MG63 (cell line): ENCODE data around the gene OR8D1. TPM values are rescaled to one million over a fixed set of nuclear protein-coding genes. Genes with fewer than 3 reads are reported as not detected.

ENCODE experiments used
- DNase-seq: peaks from one replicate; pipeline ENCODE4 v3.0.0-alpha.2; 2020
- H3K27me3 ChIP-seq: fragments of 250-450 bp; sonication (Bioruptor Pico); 2 replicates; pipeline ENCODE4 v1.5.1; 2020; ENCODE audit warnings: mild to moderate bottlenecking, moderate library complexity
- H3K36me3 ChIP-seq: fragments of 250-450 bp; sonication (Bioruptor Pico); 2 replicates; pipeline ENCODE4 v1.5.1; 2020; ENCODE audit warnings: mild to moderate bottlenecking, moderate library complexity
- H3K4me3 ChIP-seq: fragments of 250-450 bp; sonication (Bioruptor Pico); 2 replicates; pipeline ENCODE4 v1.5.1; 2020; ENCODE audit warnings: mild to moderate bottlenecking, moderate library complexity
- H3K9me3 ChIP-seq: fragments of 250-450 bp; sonication (Bioruptor Pico); 2 replicates; pipeline ENCODE4 v1.5.1; 2020; ENCODE audit warnings: mild to moderate bottlenecking, moderate library complexity
- total RNA-seq: library from RNA; depleted of rRNA; stranded (reverse); fragments of >200 nt; shearing (Covaris generic); gene quantifications from 2 replicates; pipeline ENCODE4 v1.2.3, GENCODE V29; 2014; ENCODE audit warnings: low replicate concordance; rRNA removed

Gene OR8D1
- total RNA-seq, result not detected in 2 replicates

DNA sequence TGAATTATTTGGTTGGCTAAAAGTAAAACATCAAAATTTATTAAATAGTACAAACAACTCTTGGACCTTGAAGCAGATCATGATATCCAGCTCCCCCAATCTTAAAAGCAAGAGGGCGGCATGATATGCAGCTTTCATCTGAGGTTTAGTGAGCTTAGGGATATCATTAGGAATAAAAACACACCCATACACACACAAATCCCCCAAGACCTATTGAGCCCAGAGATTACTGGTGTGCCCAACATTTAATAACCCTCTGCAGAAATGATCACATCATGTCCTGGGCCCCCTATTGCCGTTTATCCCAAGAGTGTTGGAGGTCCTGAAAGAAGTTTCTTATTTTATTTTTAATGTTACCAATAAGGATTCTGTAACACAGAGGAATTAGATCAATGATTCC is at the start of gene OR8D1:
Gene OR8D1 (minus strand): TSS at position 101 of the 400 bp plus-strand sequence. CDS start 3,183 bp downstream, outside the sequence.
- no peaks in the 10 kb centered on the region for H3K27me3 ChIP-seq
- H3K4me3 ChIP-seq, result no peak within 1 kb of the TSS
- no peaks in the 10 kb centered on the region for H3K36me3 ChIP-seq
- H3K9me3 ChIP-seq, result no peaks in the 10 kb centered on the region
- DNase-seq, result no peak

DNA sequence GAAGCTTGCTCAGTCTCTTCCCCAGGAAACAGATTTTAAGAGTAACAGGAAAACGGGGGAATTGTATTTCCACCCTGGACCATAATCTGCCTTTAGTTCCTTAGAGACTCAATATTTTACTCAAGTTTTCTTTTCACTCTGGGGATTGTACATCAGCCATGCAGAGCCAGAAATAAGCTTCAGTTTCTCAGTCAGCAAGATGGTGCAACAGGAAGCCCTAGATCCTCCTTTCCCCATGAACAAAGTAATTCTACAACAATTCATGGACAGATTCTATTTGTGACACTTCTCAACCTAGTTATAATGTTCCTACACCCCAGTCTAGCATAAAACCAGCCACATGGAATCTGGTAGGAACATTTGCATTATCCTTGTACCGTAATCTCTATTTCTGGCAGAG is 45.8 kb upstream of the OR8D1 start:
- peaks cover 10% of the 10 kb centered on the region; the same call in 1 of the 2 replicates for H3K27me3 ChIP-seq
- no peak overlapping the region for H3K4me3 ChIP-seq
- H3K36me3 ChIP-seq, result no peaks in the 10 kb centered on the region
- no peak for DNase-seq
- no peaks in the 10 kb centered on the region for H3K9me3 ChIP-seq

DNA sequence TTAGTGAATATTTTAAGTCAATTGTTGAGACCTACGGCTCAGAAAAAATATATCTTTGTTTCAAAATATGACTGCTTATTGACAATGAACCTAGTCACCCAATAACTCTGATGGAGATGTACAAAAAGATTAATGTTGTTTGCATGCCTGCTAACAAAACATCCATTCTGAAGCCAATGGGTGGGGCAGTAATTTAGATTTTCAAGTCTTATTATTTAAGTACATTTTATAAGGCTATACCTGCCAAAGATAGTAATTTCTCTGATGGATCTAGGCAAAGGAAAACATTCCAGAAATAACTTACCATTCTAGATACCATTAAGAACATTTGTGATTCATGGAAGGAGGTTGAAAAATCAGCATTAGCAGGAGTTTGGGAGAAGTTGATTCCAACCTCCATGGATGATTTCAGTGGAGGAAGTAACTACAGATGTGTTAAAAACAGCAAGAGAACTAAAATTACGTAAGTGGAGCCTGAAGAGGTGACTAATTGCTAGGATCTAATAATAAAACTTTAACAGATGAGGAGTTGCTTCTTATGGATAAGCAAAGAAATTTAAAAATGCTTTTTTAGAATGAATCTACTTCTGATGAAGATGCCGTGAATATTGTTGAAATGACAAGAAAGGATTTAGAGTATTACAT is 32.7 kb upstream of the OR8D1 start:
- Histone ChIP-seq H3K9me3 (no peaks in the 10 kb centered on the region), H3K27me3 (peaks cover 7% of the 10 kb centered on the region; the same call in 1 of the 2 replicates), H3K36me3 (no peaks in the 10 kb centered on the region), H3K4me3 (no peak overlapping the region)
- no peak for DNase-seq

DNA sequence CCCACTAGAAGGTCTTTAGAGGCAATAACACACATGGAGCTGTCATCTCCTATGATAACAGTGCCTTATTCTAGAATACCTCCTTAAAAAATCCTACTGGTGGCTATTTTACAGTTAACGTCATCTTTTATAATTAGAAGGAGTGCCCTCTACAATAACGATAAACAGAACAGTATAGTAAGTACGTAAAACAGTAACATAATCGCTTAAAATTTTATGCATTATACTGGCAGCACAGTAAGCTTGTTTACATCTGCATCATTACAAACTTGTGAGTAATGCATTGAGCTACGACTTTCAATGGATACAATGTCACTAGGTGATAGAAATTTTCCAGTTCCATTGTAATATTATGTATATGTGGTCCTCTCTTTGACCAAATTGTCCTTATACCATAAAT is 30.6 kb upstream of the OR8D1 start:
- no peaks in the 10 kb centered on the region for H3K9me3 ChIP-seq
- no peaks in the 10 kb centered on the region for H3K36me3 ChIP-seq
- no peak for DNase-seq
- 0 out of 2 replicates have a peak, but pooled peaks cover 3% of the 10 kb centered on the region for H3K27me3 ChIP-seq
- no peak overlapping the region for H3K4me3 ChIP-seq

DNA sequence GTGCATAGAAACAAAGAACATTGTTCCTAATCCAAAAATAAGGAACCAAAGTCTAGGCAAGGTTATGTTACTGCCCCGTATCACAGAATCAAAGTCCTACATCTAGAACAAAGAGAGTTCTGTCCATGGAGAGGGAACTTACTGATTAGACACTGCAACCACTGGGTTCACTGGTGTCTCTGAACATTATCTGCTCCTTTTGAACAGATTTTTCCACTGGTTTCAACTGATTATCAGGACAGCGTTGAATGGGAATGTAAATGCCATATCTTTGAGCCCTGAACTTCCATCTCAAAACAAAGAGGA is 26.3 kb upstream of the OR8D1 start:
- no peak overlapping the region for H3K4me3 ChIP-seq
- no peak for DNase-seq
- no peaks in the 10 kb centered on the region for H3K36me3 ChIP-seq
- no peaks in the 10 kb centered on the region for H3K27me3 ChIP-seq
- 0 out of 2 replicates have a peak, but pooled peaks cover 2% of the 10 kb centered on the region for H3K9me3 ChIP-seq

DNA sequence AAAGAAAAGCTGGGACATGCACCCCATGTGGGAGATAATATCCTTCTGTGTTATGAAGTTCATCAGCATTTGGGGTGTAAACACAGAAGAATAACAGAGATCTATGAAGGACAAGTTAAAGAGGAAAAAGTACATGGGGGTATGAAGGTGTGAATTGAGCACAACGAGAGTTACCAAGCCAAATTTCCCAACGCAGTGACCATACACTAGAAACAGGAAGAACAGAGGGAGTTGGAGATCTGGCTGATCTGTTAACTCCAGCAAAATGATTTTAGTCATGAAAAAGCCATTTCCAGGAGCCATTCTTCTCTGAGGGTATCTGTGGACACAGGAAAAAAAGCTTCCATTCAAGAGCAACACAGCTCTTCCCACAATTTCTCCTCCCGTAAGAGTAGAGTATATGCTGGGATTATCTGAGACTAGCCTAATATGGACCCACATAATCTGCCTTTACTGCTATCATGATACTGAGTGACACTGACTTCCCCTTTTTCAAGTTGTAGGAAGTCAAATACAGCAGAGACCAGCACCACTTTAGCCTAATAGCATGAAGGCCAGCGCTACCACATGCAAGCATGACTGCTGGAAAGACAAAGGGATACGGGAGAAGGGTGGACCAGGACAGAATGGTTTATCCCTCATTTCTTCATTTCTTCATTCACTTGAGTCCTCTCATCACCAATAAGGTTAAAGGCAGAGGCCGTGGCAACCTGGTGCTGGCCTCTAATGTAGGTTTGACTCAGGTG is 25.8 kb upstream of the OR8D1 start:
- H3K4me3 ChIP-seq, result no peak overlapping the region
- DNase-seq, result no peak
- H3K27me3 ChIP-seq, result peaks cover 3% of the 10 kb centered on the region
- 0 out of 2 replicates have a peak, but pooled peaks cover 2% of the 10 kb centered on the region for H3K9me3 ChIP-seq
- H3K36me3 ChIP-seq, result no peaks in the 10 kb centered on the region

DNA sequence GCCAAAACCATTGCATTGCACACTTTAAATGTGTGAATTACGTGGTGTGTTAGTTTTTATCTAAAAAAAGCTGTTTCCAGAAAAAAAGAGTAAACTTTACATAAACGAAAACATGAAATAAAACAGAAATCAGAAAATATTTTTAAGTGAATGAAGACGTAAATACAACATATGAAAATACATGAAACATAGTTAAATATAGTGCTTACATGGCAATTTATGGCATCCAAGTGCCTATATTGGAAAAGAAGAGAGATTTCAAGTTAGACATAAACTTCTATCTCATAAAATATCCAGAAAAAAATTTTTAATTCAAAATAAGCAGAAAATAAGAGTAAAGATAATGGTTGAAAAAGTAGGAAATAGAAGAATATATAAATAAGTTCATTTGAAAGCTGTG is 18.1 kb upstream of the OR8D1 start:
- 0 out of 2 replicates have a peak, but pooled peaks cover 2% of the 10 kb centered on the region for H3K9me3 ChIP-seq
- H3K27me3 ChIP-seq, result peaks cover 6% of the 10 kb centered on the region
- H3K36me3 ChIP-seq, result no peaks in the 10 kb centered on the region
- no peak overlapping the region for H3K4me3 ChIP-seq
- no peak for DNase-seq

DNA sequence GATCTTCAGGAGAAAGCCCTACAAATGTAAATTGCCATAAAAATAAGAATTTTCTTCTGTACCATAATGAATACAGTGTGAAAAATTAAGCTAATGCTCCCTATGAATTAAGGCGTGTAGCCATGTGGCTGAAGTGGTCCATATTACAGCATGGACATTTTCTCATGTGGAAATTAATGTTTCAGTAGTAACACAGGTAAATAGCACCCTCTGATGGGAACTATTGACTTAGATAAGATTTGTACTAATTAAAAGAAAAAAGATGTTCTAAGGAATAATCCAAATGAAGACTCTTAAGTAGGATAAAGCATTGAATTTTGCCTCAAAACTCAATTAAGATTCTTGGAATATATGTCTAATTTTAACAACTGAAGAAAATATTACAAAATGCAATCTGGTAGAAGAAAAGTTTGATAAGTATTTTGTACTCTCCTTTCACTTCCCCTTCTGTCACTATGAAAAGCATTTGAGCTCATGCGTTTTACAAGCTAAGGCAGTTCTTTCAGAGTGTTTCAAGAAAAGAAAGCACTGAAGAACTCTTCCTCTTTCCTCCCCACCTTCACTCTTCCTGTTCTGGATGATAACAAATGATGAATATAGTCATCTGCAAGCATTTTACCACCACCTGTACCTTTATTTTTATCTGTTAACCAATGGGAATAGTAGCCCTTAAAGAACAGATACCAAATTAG is 16.2 kb upstream of the OR8D1 start:
- DNase-seq, result no peak

DNA sequence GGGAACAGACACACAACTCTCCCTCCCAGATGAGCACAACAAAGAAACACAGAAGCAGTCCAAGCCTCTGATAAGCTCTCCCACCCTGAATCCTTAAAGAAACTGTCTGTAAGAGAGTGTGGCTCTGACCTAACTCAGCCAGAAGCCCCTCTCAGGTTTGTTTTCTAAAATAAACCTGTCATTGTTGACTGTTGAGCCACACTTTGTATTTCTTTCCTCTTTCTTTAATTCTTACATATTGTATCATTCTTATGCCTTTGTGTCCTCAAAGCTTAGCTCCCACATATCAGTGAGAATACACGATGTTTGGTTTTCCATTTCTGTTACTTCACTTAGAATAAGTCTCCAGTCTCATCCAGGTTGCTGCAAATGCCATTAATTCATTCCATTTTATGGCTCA is 14.0 kb upstream of the OR8D1 start:
- no peak for DNase-seq
- no peak overlapping the region for H3K4me3 ChIP-seq
- H3K36me3 ChIP-seq, result no peaks in the 10 kb centered on the region
- no peaks in the 10 kb centered on the region for H3K9me3 ChIP-seq
- 0 out of 2 replicates have a peak, but pooled peaks cover 3% of the 10 kb centered on the region for H3K27me3 ChIP-seq

More for the DNA sequence above, 16.2 kb upstream of the OR8D1 start:
- Histone ChIP-seq H3K4me3 (no peak overlapping the region), H3K27me3 (peaks cover 6% of the 10 kb centered on the region), H3K36me3 (no peaks in the 10 kb centered on the region), H3K9me3 (no peaks in the 10 kb centered on the region)

DNA sequence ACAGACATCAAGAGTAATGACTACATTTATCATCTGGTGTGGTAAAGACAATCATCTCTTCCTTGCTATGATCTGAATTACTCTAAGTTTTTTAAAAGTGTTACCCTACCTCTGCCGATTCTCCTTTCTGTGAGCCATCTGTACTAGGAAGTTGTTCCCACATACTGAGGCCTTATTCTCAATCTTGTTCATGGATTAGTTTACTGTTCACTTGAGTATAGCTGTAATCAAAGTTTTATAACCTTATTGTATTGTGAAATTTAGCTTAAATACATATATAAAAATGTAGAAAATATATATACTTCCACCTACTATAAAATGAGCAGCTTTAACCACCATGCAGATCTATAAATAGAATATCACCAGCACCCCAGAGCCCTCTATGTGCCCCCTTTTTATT is 8.6 kb upstream of the OR8D1 start:
- no peaks in the 10 kb centered on the region for H3K36me3 ChIP-seq
- H3K9me3 ChIP-seq, result no peaks in the 10 kb centered on the region
- no peak for DNase-seq
- H3K27me3 ChIP-seq, result no peaks in the 10 kb centered on the region
- no peak overlapping the region for H3K4me3 ChIP-seq

DNA sequence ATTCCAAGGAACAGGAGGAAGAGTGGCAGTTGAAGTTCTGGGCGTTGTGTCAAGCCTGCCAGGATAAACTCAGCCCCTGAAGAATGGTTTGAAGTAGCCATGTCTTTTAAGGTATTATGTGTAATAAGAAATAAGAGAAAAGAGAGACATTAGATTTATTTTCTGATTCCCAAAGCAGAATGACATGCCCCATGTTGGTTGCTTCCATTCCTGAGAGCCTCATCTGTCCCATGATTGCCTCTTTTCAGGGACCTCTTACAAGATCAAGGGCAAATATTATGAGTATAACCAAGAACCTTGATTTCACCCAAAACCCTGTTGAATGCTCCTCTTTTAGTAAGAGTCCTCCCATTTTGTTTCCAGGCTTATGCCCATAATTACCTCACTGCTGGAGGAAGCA is 6.3 kb upstream of the OR8D1 start, which contains the start of gene OR8D2:
Gene OR8D2 (minus strand): TSS at position 101 of the 400 bp plus-strand sequence. CDS start 0 bp downstream, at position 101.
- no peak for DNase-seq

DNA sequence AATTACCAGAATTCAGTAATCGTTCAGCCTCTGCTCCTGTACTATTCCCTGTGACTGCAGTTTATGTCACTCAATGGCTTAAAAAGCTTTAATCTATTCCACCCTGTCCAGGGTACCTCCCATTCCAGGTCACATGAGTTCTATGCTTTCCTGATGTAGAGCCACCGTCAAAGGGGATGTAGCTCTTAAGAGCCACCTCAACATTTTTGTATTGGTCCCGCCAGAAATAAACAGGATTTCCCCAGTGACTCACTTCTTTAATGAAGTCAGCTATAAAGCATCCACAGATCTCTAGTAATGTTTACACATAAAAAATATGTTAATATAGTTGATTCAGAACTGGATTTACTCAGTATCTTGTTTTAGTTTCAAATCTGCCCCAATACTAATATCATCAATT is 1.3 kb upstream of the OR8D1 start:
- no peaks in the 10 kb centered on the region for H3K36me3 ChIP-seq
- peak; percentile 16 for DNase-seq
- no peaks in the 10 kb centered on the region for H3K9me3 ChIP-seq
- no peak overlapping the region for H3K4me3 ChIP-seq
- no peaks in the 10 kb centered on the region for H3K27me3 ChIP-seq

More for the DNA sequence above, 6.3 kb upstream of the OR8D1 start, which contains the start of gene OR8D2:
- H3K4me3 ChIP-seq, result no peak within 1 kb of the TSS
- H3K9me3 ChIP-seq, result no peaks in the 10 kb centered on the region
- no peaks in the 10 kb centered on the region for H3K27me3 ChIP-seq
- H3K36me3 ChIP-seq, result no peaks in the 10 kb centered on the region

DNA sequence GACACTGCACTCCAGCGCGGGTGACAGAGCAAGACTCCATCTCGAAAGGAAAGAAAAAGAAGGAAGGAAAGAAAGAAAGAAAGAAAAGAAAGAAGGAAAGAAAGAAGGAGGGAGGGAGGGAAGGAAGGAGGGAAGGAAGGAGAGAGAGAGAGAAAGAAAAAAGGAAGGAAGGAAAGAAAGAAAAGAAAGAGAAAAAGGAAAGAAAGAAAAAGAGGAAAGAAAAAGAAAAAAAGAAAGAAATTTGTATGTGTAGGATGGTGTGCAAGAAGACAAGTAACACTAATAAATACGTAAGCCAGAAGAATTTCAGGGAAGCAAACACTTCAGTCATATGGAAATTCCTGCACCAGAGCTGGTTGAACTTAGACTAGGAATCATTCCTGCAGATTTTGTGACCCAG is 618 bp downstream of the OR8D1 start:
- Histone ChIP-seq H3K27me3 (no peaks in the 10 kb centered on the region), H3K4me3 (no peak overlapping the region), H3K36me3 (no peaks in the 10 kb centered on the region), H3K9me3 (no peaks in the 10 kb centered on the region)
- no peak for DNase-seq

DNA sequence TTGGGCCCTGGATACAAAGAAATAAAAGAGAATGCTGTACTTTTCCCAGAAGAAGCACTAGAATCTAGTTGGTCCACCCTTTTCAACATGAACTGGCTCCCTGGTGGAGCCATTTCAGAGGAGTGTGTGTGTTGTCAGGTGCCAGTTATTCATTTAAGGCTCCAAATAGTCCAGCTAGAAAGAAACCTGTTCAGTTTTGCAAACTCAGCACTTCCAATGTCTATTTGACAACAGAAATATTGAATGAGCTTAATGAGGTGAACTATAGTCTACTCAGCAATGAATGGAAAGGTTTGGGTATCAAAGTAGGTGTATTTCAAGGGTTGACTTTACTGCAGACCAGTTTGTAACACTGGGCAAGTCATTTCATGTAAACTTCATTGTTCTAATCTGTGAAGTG is 2.1 kb downstream of the OR8D1 start:
- H3K9me3 ChIP-seq, result no peaks in the 10 kb centered on the region
- H3K4me3 ChIP-seq, result no peak overlapping the region
- DNase-seq, result no peak
- no peaks in the 10 kb centered on the region for H3K36me3 ChIP-seq
- H3K27me3 ChIP-seq, result no peaks in the 10 kb centered on the region

DNA sequence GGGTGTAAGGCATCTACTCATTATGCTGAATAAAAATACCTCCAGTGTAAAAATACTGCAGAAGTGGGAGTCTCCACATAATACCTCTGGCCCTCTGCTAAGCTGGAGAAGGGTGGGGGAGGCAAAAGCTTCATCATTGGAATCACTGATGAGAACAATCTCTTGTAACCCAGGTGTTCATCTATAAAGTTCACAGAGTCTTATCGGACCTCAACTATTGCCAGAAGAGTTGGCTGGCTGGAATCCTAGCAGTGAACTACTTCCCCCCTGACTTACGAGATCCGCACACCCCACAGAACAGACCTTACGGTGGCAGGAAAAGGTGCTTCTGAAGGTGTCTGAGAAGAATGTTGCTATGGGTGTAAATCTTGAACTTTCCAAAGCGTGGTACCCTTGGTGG is 2.5 kb downstream of the OR8D1 start:
- H3K9me3 ChIP-seq, result no peaks in the 10 kb centered on the region
- no peak for DNase-seq
- H3K4me3 ChIP-seq, result no peak overlapping the region
- no peaks in the 10 kb centered on the region for H3K36me3 ChIP-seq
- no peaks in the 10 kb centered on the region for H3K27me3 ChIP-seq

DNA sequence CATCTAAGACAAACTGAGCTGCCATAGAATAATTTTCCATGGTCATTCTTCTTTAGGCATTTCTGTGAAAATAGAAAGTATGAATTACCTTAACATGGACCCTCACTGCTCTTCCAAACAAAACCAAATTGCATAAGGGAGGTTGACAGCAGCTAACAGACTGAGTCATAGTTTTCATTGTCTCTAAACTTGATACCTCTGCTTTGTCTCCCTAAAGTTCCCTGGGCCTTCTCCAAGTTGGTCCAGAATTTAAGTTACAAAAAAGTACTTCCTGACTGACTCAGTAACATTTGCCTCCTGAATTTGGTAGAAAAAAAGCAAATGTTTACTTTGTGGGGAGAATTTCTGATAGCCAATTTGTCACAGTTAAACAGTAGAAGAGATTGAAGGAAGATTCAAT is 3.0 kb downstream of the OR8D1 start:
- Histone ChIP-seq H3K36me3 (no peaks in the 10 kb centered on the region), H3K9me3 (no peaks in the 10 kb centered on the region), H3K4me3 (no peak overlapping the region), H3K27me3 (no peaks in the 10 kb centered on the region)
- peak; percentile 15 for DNase-seq

DNA sequence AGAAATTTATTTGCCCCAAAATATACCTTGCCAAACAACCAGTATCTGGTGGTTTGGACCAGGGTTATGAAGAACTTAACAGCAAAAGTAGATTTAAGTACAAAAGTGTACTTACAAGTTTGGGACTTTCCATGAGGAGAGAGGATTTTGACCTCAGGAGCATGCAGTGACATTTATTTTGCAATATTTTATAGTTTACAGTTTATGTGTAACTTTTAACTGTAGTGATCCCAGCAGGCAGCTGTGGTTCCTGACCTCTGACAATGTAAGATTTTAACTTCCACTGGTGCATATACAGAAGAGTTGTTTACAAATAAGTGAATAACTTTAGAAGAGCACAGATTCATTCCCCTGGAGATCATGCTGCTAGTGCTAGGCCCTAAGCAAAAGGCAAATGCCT is 6.7 kb downstream of the OR8D1 start:
- no peaks in the 10 kb centered on the region for H3K27me3 ChIP-seq
- DNase-seq, result no peak
- no peak overlapping the region for H3K4me3 ChIP-seq
- no peaks in the 10 kb centered on the region for H3K36me3 ChIP-seq
- H3K9me3 ChIP-seq, result no peaks in the 10 kb centered on the region
